Stimulated activated naive CD4-positive, alpha-beta T cell (primary cell): ENCODE results near the gene MYADML2.

Source experiments
- DNase-seq, 6 experiments: peaks; one replicate each; lab custom pipeline; 2025; lab: John Stamatoyannopoulos, UW

The MYADML2 gene

DNA sequence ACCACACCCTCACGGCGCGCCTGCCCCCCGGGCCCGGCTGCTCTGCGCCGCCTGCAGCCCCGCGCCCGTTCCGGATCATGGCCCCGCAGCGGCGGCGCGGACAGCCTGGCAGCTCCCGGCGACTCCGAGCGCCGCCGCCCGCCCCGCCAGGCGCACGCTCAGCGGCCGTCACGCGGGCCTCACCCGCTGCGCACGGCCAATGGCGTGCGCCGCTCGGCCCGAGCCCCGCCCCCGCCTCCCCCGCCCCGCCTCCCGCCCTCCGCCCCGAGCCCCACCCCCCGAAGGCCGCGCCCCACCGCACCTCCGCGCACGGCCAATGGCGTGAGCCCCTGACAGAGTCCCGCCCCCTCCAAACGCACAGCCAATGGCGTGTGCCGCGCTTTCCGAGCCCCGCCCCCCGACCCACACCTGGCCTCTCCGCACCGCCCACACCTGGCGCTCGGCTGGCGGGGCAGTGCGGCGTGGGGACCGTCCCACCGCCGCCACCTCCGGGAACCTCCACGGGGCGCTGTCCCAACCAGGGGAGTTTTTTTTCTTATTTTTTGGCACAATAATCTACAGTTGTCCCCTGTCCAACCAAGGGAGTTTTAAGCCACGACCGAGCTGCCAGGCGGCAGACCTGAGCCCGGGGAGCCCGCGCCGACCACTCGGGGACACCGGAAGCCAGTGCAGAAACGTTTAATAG is 35.6 kb downstream of the MYADML2 start, which contains the start of gene PCYT2:
TSS of gene PCYT2 (minus strand) at position 123 of the 685 bp plus-strand sequence. CDS start at position 79, 44 bp downstream.
- peak; percentile 82 to 95 (median 92) for DNase-seq

- DNase-seq: no peak
These were observed 36.2 kb downstream of the MYADML2 start for GRCh38 chr17:81910840-81911276.

GRCh38 chr17:81909966-81910839 is 36.8 kb downstream of the MYADML2 start:
- no peak for DNase-seq

DNA sequence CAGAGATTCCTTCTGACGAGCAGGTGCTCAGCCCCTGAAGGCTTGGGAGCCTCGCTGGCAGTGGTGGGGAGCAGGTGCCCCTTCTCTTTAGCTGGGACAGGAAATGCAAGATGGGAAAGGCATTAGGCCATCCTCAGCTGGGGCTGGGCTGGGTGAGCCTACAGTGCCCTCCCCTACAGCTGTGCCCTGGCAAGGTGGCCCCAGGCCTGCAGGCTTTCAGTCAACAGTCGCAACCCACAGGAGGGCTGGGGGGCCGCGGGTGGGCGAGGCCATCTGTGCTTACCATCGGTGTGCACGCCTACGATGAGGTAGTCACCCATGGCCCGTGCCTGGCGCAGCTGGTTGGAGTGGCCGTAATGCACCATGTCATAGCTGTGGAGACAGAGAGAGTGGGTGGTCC is 37.8 kb downstream of the MYADML2 start:
- DNase-seq: no peak

- no peak for DNase-seq
These were observed 38.2 kb downstream of the MYADML2 start for GRCh38 chr17:81908793-81909192.

DNA sequence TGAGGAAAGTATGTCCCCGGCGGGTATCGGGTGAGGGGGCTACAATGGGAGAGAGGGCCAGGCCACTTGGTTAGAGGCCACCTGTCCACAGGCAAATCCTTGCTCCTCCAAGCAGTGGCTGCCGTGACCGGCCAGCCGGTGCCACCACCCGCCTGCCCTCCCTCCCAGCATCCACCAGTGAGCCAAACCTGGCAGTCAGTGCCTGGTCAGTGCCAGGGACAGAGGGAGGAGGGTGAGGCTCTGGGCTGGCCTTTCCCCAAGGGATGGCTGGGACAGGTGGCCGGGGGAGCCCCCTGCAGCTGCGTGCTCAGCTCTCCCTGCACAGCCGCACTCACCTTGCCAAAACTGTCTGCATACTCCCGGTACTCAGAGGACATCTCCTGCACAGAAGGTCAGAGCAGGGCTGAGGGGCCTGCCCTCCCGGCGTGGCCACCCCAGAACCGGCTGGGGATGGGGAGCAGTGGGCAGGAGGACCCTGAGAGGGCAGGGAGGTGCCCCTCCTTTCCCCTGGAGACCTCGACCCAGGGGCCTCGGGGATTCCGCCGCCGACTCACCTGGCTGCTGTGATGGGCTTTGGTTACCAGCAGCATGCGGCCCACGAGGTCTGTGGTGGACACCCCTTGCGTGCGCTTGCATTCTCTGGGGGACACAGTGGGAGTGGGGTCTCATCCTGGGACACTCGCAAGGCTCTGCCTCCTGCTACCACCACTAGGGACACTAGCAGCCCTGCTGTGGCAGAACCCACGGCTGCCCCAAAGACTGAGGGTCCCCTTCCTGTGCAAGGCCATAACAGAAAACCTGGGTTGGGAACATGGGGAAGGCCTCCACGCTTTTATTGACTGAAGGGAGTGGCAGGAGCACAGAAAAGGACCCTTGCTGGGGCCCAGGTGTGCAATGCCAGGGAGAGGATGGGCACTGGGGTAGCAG is 39.6 kb downstream of the MYADML2 start:
- DNase-seq: no peak

DNA sequence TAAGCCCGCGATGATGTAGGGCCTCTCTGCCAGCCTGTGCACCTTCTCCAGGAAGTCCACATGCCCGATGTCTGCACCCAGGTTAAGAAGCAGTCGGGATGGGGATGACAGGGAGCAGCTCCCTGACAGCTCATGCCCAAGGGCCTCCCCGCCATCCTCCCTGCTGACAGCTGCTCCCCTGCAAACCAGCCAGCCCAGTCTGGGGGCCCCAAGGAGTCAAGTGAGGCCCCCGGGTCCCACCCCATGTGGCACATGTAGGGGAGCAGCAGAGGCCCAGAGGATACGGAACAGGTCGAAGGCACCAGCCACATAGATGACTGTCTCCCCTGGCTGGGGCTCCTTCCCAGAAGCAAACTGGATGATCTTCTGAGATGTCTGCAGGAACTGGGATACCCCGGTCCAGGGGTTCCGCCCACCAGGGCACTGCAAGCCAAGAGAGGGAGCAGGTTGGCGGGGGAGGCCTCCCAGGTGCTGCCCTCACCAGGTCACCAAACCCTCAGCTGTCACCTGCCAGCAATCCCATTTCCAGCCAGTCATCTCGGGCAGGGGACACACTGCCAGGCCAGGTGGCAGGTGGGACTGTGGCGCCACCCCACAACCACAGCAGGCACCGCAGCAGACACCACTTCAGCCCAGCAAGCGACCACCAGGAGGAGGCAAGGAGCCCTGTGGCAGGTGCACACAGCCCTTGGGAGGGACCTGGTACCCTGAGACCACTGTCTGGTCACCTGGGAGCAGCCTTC is 40.4 kb downstream of the MYADML2 start:
- no peak for DNase-seq

- no peak for DNase-seq
These were observed 41.0 kb downstream of the MYADML2 start for GRCh38 chr17:81905993-81906392.

DNA sequence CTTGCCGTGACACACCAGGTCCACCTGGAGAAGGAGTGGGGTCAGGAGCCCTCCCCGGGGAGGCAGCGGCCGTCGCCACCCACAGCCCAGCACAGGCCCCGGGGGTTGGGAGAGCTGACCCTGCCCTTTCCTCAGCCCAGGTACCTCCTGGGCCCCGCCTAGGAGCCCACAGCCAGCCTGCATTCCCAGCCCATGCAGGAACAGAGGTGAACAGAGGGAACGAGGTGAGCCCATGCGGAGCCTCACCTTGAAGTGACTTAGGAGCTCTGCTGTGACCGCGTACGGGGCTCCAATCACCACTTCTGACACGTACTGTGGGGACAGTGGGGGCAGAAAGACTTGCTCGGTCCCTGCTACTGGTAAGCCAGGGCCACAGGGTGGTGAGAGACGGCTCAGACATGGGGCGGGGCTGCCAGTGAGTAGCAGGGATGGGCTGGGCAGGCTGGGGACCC is 41.6 kb downstream of the MYADML2 start:
- no peak for DNase-seq

DNA sequence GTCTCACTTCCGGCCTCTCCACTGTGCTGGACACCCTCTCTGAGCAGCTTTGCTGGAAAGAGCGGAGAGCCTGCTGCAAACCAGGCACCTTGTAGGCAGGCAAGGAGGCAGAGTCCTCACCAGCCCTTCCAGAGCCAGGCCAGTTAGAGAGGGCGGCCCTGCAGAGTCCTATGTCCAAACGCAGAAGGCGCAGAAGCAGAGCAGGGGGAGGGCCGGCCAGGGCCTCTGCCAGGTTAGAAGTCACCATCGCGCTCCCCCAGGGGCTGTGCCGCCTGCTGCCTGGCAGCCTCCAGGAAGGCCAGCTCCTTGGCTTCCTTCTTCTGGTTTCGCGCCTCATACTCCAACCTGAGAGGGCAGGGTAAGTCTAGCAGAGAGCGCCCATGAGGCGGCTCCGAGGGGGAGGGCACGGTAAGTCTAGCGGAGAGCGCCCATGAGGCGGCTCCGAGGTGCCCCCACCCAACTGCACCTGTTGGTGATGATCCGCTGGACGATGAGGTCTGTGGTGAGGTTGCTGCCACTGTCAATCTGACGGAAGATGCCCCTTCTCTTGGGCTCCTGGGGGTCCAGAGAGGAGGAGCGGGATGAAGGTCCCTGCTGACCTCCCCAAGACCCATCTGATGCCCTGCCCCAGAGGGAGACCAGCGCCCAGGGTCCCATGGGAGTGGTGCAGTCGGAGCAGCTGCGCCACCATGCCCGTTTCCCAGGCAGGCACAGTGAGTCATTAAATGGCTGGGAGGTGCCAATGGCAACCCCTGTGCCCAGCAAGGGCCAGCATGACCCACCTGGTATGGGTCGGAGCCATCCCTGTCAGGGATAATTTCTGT is 42.2 kb downstream of the MYADML2 start:
- no peak for DNase-seq

DNA sequence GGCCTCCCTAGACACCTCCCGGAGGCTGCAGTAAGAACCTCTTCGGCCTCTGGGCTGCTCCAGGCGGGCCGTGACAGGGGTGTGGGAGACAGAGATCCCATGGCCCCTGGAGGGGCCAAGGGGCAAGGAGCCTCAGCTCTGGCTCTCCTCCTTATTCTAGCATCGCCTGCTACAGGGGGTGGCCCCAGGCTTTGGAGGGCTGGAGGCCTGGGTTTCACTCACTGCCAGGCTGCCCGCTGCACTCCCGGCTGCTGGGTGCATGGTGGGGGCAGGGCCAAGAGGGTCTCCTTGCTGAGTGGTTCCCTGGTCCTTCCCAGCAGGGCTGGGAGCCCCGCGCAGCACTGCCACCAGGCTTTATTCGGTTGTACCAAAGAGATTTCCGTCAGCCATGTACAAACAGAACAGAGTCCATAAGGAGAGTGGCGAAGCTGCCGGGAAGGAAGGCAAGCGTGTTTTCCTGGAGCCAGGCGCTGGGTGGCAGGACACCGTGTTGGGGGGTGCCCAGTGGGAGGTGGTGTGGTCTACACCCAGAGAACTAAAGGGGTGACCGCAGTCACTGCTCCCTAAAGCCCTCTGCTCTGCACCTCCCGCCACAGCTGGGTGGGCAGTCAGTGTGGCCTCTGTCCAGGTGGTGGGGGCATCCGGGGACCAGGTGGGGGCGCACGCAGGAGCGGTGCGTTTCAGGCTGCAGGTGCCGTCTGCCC is 43.0 kb downstream of the MYADML2 start:
- no peak for DNase-seq

GRCh38 chr17:81903415-81903831 is 43.6 kb downstream of the MYADML2 start:
- no peak for DNase-seq

DNA sequence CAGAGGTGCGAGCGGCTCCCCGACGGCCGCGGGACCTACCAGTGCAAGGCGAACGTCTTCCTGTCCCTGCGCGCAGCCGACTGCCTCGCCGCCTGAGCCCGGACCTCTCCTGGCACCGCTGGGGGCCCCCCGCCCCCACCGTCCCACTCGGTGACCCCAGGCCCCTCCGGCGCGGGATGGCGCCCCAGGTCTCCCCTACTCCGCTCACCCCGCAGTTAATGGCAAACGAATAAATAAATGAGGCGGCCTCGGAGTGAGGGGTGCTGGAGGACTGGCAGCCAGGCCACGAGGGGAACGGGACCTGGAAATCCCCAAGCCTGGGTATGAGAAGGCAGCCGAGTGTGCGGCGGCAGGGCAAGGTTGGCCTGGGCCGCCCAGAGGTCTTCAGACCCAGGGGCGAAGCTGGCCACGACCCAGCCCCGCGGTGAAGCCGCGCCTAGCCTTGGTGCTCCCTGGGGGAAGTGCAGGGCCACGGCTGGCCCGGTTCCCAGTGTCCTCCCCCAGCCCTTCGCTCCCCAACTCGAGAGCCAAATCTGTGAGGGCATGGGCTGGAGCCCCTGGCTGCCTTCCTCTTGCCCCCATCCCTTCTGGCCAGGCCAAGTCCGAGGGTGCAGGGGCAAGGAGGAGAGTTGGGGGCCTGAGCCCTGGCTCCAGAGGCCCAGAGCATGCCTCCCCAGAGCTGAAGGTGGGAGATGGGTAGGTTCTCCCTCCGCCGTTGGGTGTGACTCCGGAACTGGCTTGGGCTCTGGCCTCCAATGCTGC is 44.2 kb downstream of the MYADML2 start:
- DNase-seq: no peak

DNA sequence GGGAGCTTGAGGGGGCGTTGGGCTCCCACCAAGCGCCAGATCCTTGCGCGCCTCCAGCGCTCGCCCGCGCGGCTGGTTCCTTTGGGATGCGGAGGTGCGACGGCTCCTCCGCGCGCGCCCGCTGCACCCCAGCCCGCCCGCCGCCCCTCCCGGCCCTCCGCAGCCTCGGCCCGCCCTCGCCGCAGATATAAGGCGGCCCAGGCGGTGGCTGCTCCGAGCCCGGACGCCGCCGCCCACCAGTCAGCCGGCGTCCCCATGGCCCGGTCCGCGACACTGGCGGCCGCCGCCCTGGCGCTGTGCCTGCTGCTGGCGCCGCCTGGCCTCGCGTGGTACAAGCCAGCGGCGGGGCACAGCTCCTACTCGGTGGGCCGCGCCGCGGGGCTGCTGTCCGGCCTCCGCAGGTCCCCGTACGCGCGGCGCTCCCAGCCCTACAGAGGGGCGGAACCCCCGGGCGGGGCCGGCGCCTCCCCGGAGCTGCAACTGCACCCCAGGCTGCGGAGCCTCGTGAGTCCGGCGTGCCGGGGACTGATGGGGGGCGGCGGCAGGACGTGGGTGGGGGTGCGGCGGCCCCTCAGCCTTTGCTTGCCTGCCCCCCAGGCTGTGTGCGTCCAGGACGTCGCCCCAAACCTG is 44.9 kb downstream of the MYADML2 start, which contains the start of gene NPB:
TSS of gene NPB (plus strand) at position 216 of the 630 bp plus-strand sequence. CDS start at position 256, 40 bp downstream.
- peak in 1 of 6 experiments; percentile 17 for DNase-seq

DNA sequence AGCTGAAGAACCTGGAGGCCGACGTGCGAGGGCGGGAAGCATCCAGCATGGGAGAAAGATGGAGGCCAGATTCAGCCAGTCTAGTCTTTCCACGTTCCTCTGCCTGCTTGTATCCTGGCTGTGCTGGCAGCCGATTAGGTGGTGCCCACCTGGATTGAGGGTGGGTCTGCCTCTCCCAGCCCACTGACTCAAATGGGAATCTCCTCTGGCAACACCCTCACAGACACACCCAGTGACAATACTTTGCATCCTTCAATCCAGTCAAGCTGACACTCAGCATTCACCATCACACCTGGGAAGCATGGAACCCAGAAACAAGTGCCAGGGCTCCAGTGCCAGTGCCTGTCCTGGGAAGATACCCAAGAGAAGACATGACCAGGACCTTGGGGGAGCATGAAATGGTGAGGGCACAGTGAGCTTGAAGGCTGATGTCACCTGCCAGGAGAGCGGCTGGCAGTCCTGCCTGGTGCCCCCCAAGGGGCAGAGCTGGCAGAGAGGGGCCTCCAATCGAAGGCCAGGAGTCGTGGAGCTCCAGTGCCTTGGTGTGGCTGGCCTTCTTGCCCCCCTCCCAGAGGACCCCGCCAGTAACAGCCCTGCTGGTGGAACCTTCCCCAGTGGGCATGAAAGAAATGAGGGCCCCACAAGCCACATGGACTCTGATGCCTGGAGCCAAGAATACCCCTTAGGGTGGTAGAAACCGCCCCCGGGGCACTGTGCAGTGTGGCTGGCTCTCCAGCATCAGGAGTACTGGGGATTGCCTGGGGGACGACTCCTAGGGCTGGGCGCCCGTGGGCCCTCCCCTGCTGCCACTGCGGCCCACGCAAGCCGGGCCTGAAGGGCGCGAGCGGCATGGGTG is 45.6 kb downstream of the MYADML2 start:
- DNase-seq: no peak

GRCh38 chr17:81900181-81900820 is 46.7 kb downstream of the MYADML2 start:
- DNase-seq: no peak
